B cell (primary cell): ENCODE results near the gene CLDN6. TPM values are rescaled to one million over a fixed set of nuclear protein-coding genes. Genes with fewer than 3 reads are reported as not detected.

ENCODE experiments used
- ATAC-seq: fragments of 200-7000 bp; cut with Tn5 transposase; one replicate; pipeline ENCODE4 v1.10.0; 2021; ENCODE audit warnings: low read depth, mild to moderate bottlenecking, moderate number of reproducible peaks, moderate library complexity
- CTCF ChIA-PET: fragments of 350-600 bp; sonication (Branson Sonifier 250); formaldehyde crosslinking; loops from one replicate; lab custom pipeline; 2021; ENCODE audit warnings: antibody characterized with exemption, inconsistent platforms; lab: Charles Lee
- POLR2A ChIA-PET: fragments of 350-600 bp; sonication (Branson Sonifier 250); formaldehyde crosslinking; loops from one replicate; lab custom pipeline; 2021; ENCODE audit warnings: antibody characterized with exemption; lab: Charles Lee
- DNase-seq: peaks from one replicate; pipeline ENCODE4 v3.0.0; 2013
- H2AFZ ChIP-seq: 2 replicates; pipeline ENCODE4 v1.6.1; 2012; ENCODE audit warnings: mild to moderate bottlenecking, low read depth, low read length; ENCODE audit not compliant: insufficient read depth, poor library complexity, severe bottlenecking
- H3K27ac ChIP-seq, 2 donors: 1 replicate in 1 of 2; 2 replicates in 1 of 2; pipeline ENCODE4 v1.5.1; 2012 to 2013; ENCODE audit warnings: low read length in 2 of 2, mild to moderate bottlenecking in 2 of 2, moderate library complexity in 1 of 2
- H3K27me3 ChIP-seq, 4 experiments: fragments of 200-600 bp in 1 of 4; sonication (generic) in 1 of 4; replicated peaks in 1 of 4; 1 replicate in 2 of 4; 2 replicates in 2 of 4; pipeline versions ENCODE4 v1.6.1 to v1.7.0; 2013 to 2016; ENCODE audit warnings: low read length in 3 of 4, mild to moderate bottlenecking in 2 of 4, mixed read lengths in 1 of 4, moderate library complexity in 1 of 4; ENCODE audit not compliant: insufficient read depth in 4 of 4, control insufficient read depth in 3 of 4; ENCODE audit errors: control extremely low read depth in 1 of 4
- H3K36me3 ChIP-seq, 2 experiments: replicated peaks in 1 of 2; 1 replicate in 1 of 2; 2 replicates in 1 of 2; pipeline versions ENCODE4 v1.6.1 to v1.7.1; 2013; ENCODE audit warnings: low read length in 1 of 2; ENCODE audit not compliant: insufficient read depth in 2 of 2, control insufficient read depth in 1 of 2; ENCODE audit errors: control extremely low read depth in 1 of 2, extremely low read depth in 1 of 2
- H3K4me1 ChIP-seq, 2 donors: fragments of 200-600 bp in 1 of 2; sonication (generic) in 1 of 2; 1 replicate in 1 of 2; 2 replicates in 1 of 2; pipeline versions ENCODE4 v1.5.1 to v1.6.1; 2013 to 2017; ENCODE audit warnings: low read length in 2 of 2; ENCODE audit not compliant: control insufficient read depth in 2 of 2, insufficient read depth in 2 of 2
- H3K4me2 ChIP-seq: replicated peaks from 2 replicates; pipeline ENCODE3; 2012; ENCODE audit warnings: mild to moderate bottlenecking, low read depth, low read length; ENCODE audit not compliant: poor library complexity, severe bottlenecking
- H3K4me3 ChIP-seq, 5 experiments: fragments of 200-600 bp in 1 of 5; sonication (generic) in 1 of 5; 1 replicate in 3 of 5; 2 replicates in 2 of 5; pipeline versions ENCODE4 v1.5.1 to v1.7.0; 2011 to 2016; ENCODE audit warnings: low read length in 4 of 5, mild to moderate bottlenecking in 4 of 5, low read depth in 2 of 5, control low read depth in 1 of 5, moderate library complexity in 1 of 5; ENCODE audit not compliant: insufficient read depth in 1 of 5; ENCODE audit errors: control extremely low read depth in 1 of 5, extremely low read depth in 1 of 5
- H3K79me2 ChIP-seq: fragments of 200-600 bp; sonication (generic); one replicate; pipeline ENCODE4 v1.6.0; 2016; ENCODE audit warnings: low read length; ENCODE audit not compliant: control insufficient read depth, insufficient read depth
- H3K9ac ChIP-seq: fragments of 200-600 bp; sonication (generic); 2 replicates; pipeline ENCODE4 v1.6.1; 2017; ENCODE audit warnings: mild to moderate bottlenecking, low read length, moderate library complexity
- H3K9me3 ChIP-seq, 3 donors: one replicate each; pipeline versions ENCODE4 v1.6.1 to v1.7.1; 2013; ENCODE audit warnings: low read length in 2 of 3; ENCODE audit not compliant: control insufficient read depth in 2 of 3, insufficient read depth in 1 of 3; ENCODE audit errors: control extremely low read depth in 1 of 3
- H4K20me1 ChIP-seq: 2 replicates; pipeline ENCODE4 v1.6.0; 2012; ENCODE audit warnings: mild to moderate bottlenecking, low read length; ENCODE audit not compliant: insufficient read depth, control insufficient read depth, poor library complexity, severe bottlenecking
- H3K27ac Mint-ChIP-seq: one replicate; pipeline ENCODE4 v1.8.0; 2021; ENCODE audit warnings: mixed read lengths
- H3K27me3 Mint-ChIP-seq: one replicate; pipeline ENCODE4 v1.8.0; 2021; ENCODE audit warnings: mixed read lengths
- H3K4me1 Mint-ChIP-seq: one replicate; pipeline ENCODE4 v1.8.0; 2021; ENCODE audit warnings: mixed read lengths
- H3K4me3 Mint-ChIP-seq: one replicate; pipeline ENCODE4 v1.8.0; 2021; ENCODE audit warnings: mixed read lengths
- H3K9me3 Mint-ChIP-seq: one replicate; pipeline ENCODE4 v1.8.0; 2022; ENCODE audit warnings: mixed read lengths; ENCODE audit not compliant: insufficient read depth
- CTCF ChIP-seq: fragments of 200-600 bp; IDR thresholded peaks from one replicate; pipeline ENCODE4 v1.8.0; 2022; ENCODE audit warnings: antibody characterized with exemption, mild to moderate bottlenecking
- EZH2 ChIP-seq: IDR thresholded peaks from 2 replicates; pipeline ENCODE4 v1.6.1; 2012; ENCODE audit warnings: borderline replicate concordance, low read depth, mild to moderate bottlenecking, moderate library complexity, low read length; ENCODE audit not compliant: insufficient read depth, poor library complexity, severe bottlenecking
- WGBS: methylation state at CpG from one replicate; pipeline ENCODE4 v1.1.5; 2013; ENCODE audit warnings: missing lambda C conversion rate; ENCODE audit not compliant: insufficient coverage; 5-methylcytosine and 5-hydroxymethylcytosine counted together
- intact Hi-C: fragments of 100-400 bp; cut with micrococcal nuclease; formaldehyde crosslinking; loops from one replicate; pipeline ENCODE4 v1.10.0; 2022
- polyA plus RNA-seq: library from polyadenylated mRNA; depleted of rRNA; stranded (reverse); fragments of >200 nt; gene quantifications from 2 replicates; pipeline ENCODE4 v1.2.3, GENCODE V29; 2012
- total RNA-seq, 2 donors: library from RNA; stranded (reverse); fragments of 120-200 nt in 1 of 2; gene quantifications; 1 replicate in 1 of 2; 2 replicates in 1 of 2; pipeline versions ENCODE4 v1.2.3 to v1.2.4, GENCODE V29; 2013 to 2022

The CLDN6 gene
- total and polyA plus RNA-seq, 2 donors (not counting 1 experiment from before 2014, with no cell fraction given), result not detected

- DNase-seq, result peak; percentile 78
- Histone ChIP-seq H3K36me3 (no peaks in the 10 kb centered on the region), H3K79me2 (no peaks in the 10 kb centered on the region), H3K4me1 (peaks cover 21% of the 10 kb centered on the region in 2 donors), H3K4me2 (peak within 1 kb of the TSS; percentile 100), H3K9me3 (peaks cover 0 to 23% (median 0%) of the 10 kb centered on the region in 3 donors), H3K9ac (peak within 1 kb of the TSS; percentile 67), H3K27ac (no peak within 1 kb of the TSS), H3K27me3 (peaks cover 0 to 68% (median 34%) of the 10 kb centered on the region in 4 experiments), H4K20me1 (no peaks in the 10 kb centered on the region), H2AFZ (peak within 1 kb of the TSS; percentile 58), H3K4me3 (peak within 1 kb of the TSS in 4 of 5 experiments; percentile 45 to 72 (median 56))
- intact Hi-C loops, result loop anchor here (5.0 kb wide), 1 partner anchor 126 kb away; no protein-coding TSS in a partner anchor
- Mint-ChIP-seq H3K4me3 (peak within 1 kb of the TSS; percentile 81), H3K27ac (no peak within 1 kb of the TSS), H3K9me3 (no peaks in the 10 kb centered on the region), H3K4me1 (peaks cover 11% of the 10 kb centered on the region), H3K27me3 (peaks cover 30% of the 10 kb centered on the region)
- peak; percentile 83 for ATAC-seq
- under 1% methylated on average over 86 of the region's 86 CpGs for WGBS
- ChIA-PET CTCF (interaction anchor here (5.3 kb wide), 1 partner anchor 13 kb away, joined by 35 read pairs; no protein-coding TSS in a partner anchor), POLR2A (interaction anchor here (1.0 kb wide), 2 partner anchors 14 to 18 kb away, joined by 3 to 4 read pairs; no protein-coding TSS in a partner anchor)
- no peak for TF ChIP-seq EZH2
- TF ChIP-seq CTCF, result no peak
Observed at GRCh38 chr16:3045758-3046640, 28.0 kb upstream of the CLDN6 start, which contains the start of gene MMP25. Gene MMP25 (plus strand): TSS chr16:3046561. CDS start chr16:3046918, 357 bp downstream.
